ENCODE data around the gene ARHGAP4.
A peak's percentile ranks its signal among the peaks of the same experiment; 100 is the strongest.

ARHGAP4 gene

GRCh38 chrX:153961292-153961691 lies 35.2 kb upstream of the ARHGAP4 start:
- DNase-seq: no peak

- DNase-seq: no peak
These were observed 34.7 kb upstream of the ARHGAP4 start for GRCh38 chrX:153960786-153961185.

GRCh38 chrX:153960077-153960476 lies 34.0 kb upstream of the ARHGAP4 start:
- no peak for DNase-seq

GRCh38 chrX:153959649-153960048 lies 33.6 kb upstream of the ARHGAP4 start:
- DNase-seq: no peak

GRCh38 chrX:153958605-153959004 lies 32.5 kb upstream of the ARHGAP4 start:
- no peak for DNase-seq

GRCh38 chrX:153957224-153957623 lies 31.2 kb upstream of the ARHGAP4 start:
- DNase-seq: no peak

GRCh38 chrX:153956044-153956907 lies 30.2 kb upstream of the ARHGAP4 start:
- no peak for DNase-seq

- DNase-seq: no peak
These were observed 29.2 kb upstream of the ARHGAP4 start for GRCh38 chrX:153955228-153955732.

GRCh38 chrX:153954558-153955227 lies 28.6 kb upstream of the ARHGAP4 start:
- no peak for DNase-seq

- DNase-seq: no peak
These were observed 28.0 kb upstream of the ARHGAP4 start for GRCh38 chrX:153953892-153954557.

GRCh38 chrX:153953342-153953830 lies 27.3 kb upstream of the ARHGAP4 start:
- peak; percentile 81 for DNase-seq

GRCh38 chrX:153952373-153953026 lies 26.4 kb upstream of the ARHGAP4 start:
- DNase-seq: no peak

- DNase-seq: no peak
These were observed 25.8 kb upstream of the ARHGAP4 start for GRCh38 chrX:153951683-153952372.

GRCh38 chrX:153950127-153950526 lies 24.1 kb upstream of the ARHGAP4 start:
- no peak for DNase-seq

- no peak for DNase-seq
These were observed 23.1 kb upstream of the ARHGAP4 start for GRCh38 chrX:153948847-153949805.

- no peak for DNase-seq
These were observed 22.0 kb upstream of the ARHGAP4 start for GRCh38 chrX:153948002-153948466.

- DNase-seq: peak; percentile 82
These were observed 21.1 kb upstream of the ARHGAP4 start for GRCh38 chrX:153947009-153947769.

GRCh38 chrX:153945956-153946943 lies 20.2 kb upstream of the ARHGAP4 start:
- no peak for DNase-seq

GRCh38 chrX:153944800-153945150 lies 18.7 kb upstream of the ARHGAP4 start:
- no peak for DNase-seq

Measured in islet precursor cell (in vitro differentiated cells).